Cortex of kidney (tissue), 1 donor: ENCODE data around the gene CDC42BPA.
"Not testable (repeated sequence)": the region's sequence is repeated elsewhere in the genome, so short reads cannot be mapped to it uniquely, and the experiment has no call there.

Experiments used
- DNase-seq: peaks from one replicate; lab custom pipeline; 2025; lab: John Stamatoyannopoulos, UW

CDC42BPA gene

DNA sequence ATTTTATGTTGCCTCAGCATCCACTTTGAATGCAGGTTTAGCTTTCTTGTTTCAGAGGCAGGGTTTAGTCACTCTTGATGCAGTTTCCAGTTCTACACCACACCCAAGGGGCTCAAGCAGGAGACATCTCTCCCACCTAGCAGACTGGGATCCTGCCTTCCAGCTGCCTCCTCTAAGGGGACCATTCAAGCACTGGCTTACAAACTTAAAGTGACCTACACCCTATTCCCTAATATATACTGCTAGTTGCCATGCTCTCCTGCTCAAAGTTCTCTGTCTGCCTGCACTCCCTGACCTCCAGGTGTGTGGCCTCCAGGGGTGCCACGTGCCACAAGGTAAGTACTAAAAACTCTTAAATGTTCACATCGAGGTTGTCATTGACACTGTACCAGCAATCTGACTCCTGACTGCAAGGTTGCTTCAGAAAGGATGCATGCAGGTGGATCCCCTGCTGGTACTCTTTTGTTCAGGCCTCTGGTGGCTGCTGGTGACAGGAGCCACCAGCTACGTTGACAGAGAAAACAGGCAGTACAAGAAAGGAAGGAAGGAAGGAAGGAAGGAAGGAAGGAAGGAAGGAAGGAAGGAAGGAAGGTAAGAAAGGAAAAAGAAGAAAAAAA lies 192.3 kb downstream of the CDC42BPA start:
- DNase-seq, result no peak

- DNase-seq, result no peak
Observed at GRCh38 chr1:227124473-227124872, 193.8 kb downstream of the CDC42BPA start.

- no peak for DNase-seq
Observed at GRCh38 chr1:227120826-227121225, 197.5 kb downstream of the CDC42BPA start.

- no peak for DNase-seq
Observed at GRCh38 chr1:227112538-227112937, 205.8 kb downstream of the CDC42BPA start.

- no peak for DNase-seq
Observed at GRCh38 chr1:227111782-227112181, 206.5 kb downstream of the CDC42BPA start.

- not testable (repeated sequence) for DNase-seq
Observed at GRCh38 chr1:227105291-227105690, 213.0 kb downstream of the CDC42BPA start.

DNA sequence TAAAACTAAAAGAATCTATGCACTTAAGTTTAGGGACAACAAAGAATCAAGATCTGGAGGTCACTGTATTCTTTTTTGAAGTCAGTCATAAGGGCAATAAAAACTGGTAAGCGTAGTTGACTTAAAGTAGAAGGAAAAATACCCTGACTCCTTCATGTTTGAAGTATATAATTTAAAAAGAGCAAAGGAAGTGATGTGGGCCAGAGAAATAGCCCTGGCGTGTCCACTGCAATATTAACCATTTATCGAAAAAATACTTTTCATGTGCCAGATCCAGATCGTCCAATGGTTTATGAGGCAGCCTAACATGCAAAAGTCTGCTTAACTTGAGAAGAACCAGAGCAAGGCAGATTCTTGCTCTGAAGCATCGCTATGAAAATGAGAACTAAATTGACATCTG lies 216.2 kb downstream of the CDC42BPA start:
- no peak for DNase-seq

DNA sequence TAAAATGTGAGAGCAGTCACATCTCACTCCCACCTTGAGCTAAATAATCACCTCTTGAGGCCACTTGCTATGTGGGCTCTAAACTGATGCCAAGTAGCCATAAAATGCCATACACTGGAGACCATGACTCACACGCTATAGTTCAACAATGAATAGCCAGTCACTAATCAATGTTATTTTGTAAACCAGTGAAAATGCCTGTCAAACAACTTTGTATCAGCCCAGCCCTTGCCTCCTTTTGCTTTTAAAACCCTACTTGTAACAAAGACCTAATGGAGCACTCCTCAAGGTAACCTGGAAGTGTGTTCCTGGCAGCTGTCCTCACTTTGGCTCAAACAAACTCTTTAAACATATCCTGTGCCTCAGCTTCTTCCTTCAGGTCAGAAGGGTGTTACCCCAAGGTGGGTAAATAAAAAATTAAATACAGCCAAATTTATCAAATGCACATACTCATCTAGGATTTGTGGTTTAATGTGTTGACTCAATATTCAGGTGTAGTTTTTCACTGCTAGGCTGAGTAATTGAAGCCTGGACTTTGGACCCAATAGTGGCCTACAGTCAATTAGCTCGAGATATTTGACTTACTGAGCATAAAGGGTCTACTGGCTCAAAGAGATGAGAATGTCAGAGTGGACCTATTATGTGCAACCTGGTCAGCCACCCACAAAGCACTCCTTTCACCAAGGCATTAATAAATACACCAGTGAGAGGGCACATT lies 223.9 kb downstream of the CDC42BPA start:
- no peak for DNase-seq

GRCh38 chr1:227093309-227093708 lies 225.0 kb downstream of the CDC42BPA start:
- no peak for DNase-seq

DNA sequence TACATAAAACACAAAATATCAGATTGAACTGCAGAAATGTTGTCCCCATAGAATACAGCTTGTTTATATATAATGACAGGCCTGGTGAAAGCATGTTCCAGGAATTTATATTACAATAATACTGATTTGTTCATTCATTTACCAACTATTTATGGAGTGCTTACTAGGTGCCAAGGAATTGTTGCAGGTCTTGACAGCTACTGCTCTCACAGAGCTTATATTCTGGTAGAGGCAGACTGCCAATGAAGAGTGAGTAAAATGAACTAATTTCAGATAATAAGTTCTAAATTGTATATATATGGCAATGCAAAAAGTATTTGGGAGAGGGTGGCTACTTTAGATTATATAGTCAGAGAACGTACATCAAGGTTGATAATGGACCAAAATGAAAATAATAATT lies 226.2 kb downstream of the CDC42BPA start:
- DNase-seq, result no peak

DNA sequence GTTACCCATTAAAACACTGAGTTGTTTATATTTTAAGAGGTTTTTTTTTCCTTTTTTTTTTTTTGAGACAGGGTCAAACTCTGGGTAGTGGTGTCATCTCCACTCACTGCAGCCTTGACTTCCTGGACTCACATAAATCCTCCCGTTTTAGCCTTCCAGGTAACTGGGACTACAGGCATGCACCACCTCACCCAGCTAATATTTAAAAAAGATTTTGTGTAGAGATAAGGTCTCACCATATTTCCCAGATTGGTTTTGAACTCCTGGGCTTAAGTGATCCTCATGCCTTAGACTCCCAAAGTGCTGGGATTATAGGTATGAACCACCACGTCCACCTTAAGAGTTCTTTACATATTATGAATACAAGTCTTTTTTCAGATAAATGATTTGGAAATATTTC lies 231.7 kb downstream of the CDC42BPA start:
- no peak for DNase-seq

- DNase-seq, result no peak
Observed at GRCh38 chr1:227082999-227083746, 235.1 kb downstream of the CDC42BPA start.

DNA sequence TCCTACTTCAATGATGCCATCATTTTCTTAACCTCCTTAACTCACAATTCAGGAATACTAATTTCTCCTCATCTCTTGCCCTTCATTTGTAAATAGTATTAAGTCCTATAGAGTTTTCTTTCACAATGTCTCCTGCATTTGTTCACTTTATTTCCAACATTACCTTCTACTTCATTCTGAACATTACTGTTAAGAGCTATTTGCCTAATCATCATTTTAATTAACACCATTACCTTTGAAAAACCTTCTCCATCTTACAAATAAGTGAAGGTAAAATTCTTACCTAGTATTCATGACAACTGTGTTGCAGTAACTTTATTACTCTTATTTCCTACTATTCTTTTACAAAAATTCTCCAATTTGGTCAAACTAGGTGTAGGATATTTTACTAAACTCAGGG lies 240.5 kb downstream of the CDC42BPA start:
- DNase-seq, result no peak

- no peak for DNase-seq
Observed at GRCh38 chr1:227073786-227074185, 244.5 kb downstream of the CDC42BPA start.

GRCh38 chr1:227072991-227073390 lies 245.3 kb downstream of the CDC42BPA start:
- DNase-seq, result no peak

- no peak for DNase-seq
Observed at GRCh38 chr1:227071895-227072587, 246.3 kb downstream of the CDC42BPA start.

- DNase-seq, result no peak
Observed at GRCh38 chr1:227070638-227071285, 247.5 kb downstream of the CDC42BPA start.

- DNase-seq, result no peak
Observed at GRCh38 chr1:227069490-227069889, 248.8 kb downstream of the CDC42BPA start.

- no peak for DNase-seq
Observed at GRCh38 chr1:227068883-227069282, 249.4 kb downstream of the CDC42BPA start.

DNA sequence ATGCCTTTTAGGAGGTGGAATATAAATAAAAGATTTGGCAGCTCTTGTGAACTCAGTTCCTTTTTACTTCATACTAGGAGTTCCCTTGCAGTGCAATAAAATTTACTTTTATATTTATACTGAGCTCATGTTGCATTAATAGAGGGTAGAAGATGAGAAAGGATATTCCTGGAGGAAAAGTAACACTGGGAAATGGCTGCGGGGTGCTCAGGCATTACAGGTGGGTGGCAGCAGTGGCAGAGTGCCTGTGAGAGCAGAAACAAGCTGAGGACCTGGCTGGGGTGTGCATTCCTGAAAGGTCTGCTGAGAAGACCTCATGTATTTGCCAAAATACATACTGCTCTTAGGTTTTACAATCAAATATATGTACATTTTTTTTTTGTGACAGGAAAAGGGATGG lies 251.3 kb downstream of the CDC42BPA start:
- DNase-seq, result no peak

- no peak for DNase-seq
Observed at GRCh38 chr1:227065311-227065710, 253.0 kb downstream of the CDC42BPA start.

GRCh38 chr1:227062306-227062705 lies 256.0 kb downstream of the CDC42BPA start:
- DNase-seq, result no peak
